ENCODE results near the gene GNAQ.
"Not testable (repeated sequence)": the region's sequence is repeated elsewhere in the genome, so short reads cannot be mapped to it uniquely, and the experiment has no call there.

Gene GNAQ

GRCh38 chr9:78031444-78031892, at the start of gene GNAQ:
TSS of gene GNAQ (minus strand) at chr9:78031811. CDS start at chr9:78031235, 576 bp downstream.
- DNase-seq (ENCODE audit: low read depth in 2 of 2): no peak

- DNase-seq (ENCODE audit: low read depth in 2 of 2): no peak
Observed at GRCh38 chr9:78074385-78075291, 43.0 kb upstream of the GNAQ start.

- no peak for DNase-seq (ENCODE audit: low read depth in 2 of 2)
Observed at GRCh38 chr9:78073722-78074121, 42.1 kb upstream of the GNAQ start.

GRCh38 chr9:78072586-78073199, 41.1 kb upstream of the GNAQ start:
- DNase-seq (ENCODE audit: low read depth in 2 of 2): no peak

GRCh38 chr9:78070521-78070920, 38.9 kb upstream of the GNAQ start:
- no peak for DNase-seq (ENCODE audit: low read depth in 2 of 2)

GRCh38 chr9:78064075-78064474, 32.5 kb upstream of the GNAQ start:
- DNase-seq (ENCODE audit: low read depth in 2 of 2): no peak

GRCh38 chr9:78062710-78063109, 31.1 kb upstream of the GNAQ start:
- DNase-seq (ENCODE audit: low read depth in 2 of 2): no peak

- not testable (repeated sequence) for DNase-seq (ENCODE audit: low read depth in 2 of 2)
Observed at GRCh38 chr9:78054218-78054617, 22.6 kb upstream of the GNAQ start.

GRCh38 chr9:78053627-78054026, 22.0 kb upstream of the GNAQ start:
- DNase-seq (ENCODE audit: low read depth in 2 of 2): no peak

GRCh38 chr9:78050421-78050820, 18.8 kb upstream of the GNAQ start:
- no peak for DNase-seq (ENCODE audit: low read depth in 2 of 2)

- DNase-seq (ENCODE audit: low read depth in 2 of 2): no peak
Observed at GRCh38 chr9:78049484-78049883, 17.9 kb upstream of the GNAQ start.

- no peak for DNase-seq (ENCODE audit: low read depth in 2 of 2)
Observed at GRCh38 chr9:78047106-78047505, 15.5 kb upstream of the GNAQ start.

GRCh38 chr9:78046112-78046511, 14.5 kb upstream of the GNAQ start:
- DNase-seq (ENCODE audit: low read depth in 2 of 2): no peak

GRCh38 chr9:78044886-78045285, 13.3 kb upstream of the GNAQ start:
- no peak for DNase-seq (ENCODE audit: low read depth in 2 of 2)

GRCh38 chr9:78044189-78044588, 12.6 kb upstream of the GNAQ start:
- DNase-seq (ENCODE audit: low read depth in 2 of 2): no peak

- no peak for DNase-seq (ENCODE audit: low read depth in 2 of 2)
Observed at GRCh38 chr9:78041971-78042370, 10.4 kb upstream of the GNAQ start.

- no peak for DNase-seq (ENCODE audit: low read depth in 2 of 2)
Observed at GRCh38 chr9:78040726-78041125, 9.1 kb upstream of the GNAQ start.

- no peak for DNase-seq (ENCODE audit: low read depth in 2 of 2)
Observed at GRCh38 chr9:78038620-78039300, 7.1 kb upstream of the GNAQ start.

- no peak for DNase-seq (ENCODE audit: low read depth in 2 of 2)
Observed at GRCh38 chr9:78035383-78035993, 3.9 kb upstream of the GNAQ start.

GRCh38 chr9:78033870-78034269, 2.3 kb upstream of the GNAQ start:
- DNase-seq (ENCODE audit: low read depth in 2 of 2): no peak

GRCh38 chr9:78032730-78033457, 1.3 kb upstream of the GNAQ start:
- no peak for DNase-seq (ENCODE audit: low read depth in 2 of 2)

Data from fibroblast of skin of left biceps (primary cell).